Fibroblast of peridontal ligament (primary cell): ENCODE measurements around the gene RGS14.
A peak's percentile ranks its signal among the peaks of the same experiment; 100 is the strongest.

Source experiments
- DNase-seq: peaks from one replicate; pipeline ENCODE4 v3.0.0-alpha.2; 2010; ENCODE audit errors: extremely low read depth

RGS14 gene

GRCh38 chr5:177378884-177379883, 21.5 kb downstream of the RGS14 start:
- peak; percentile 51 for DNase-seq

GRCh38 chr5:177380805-177381126, 23.0 kb downstream of the RGS14 start:
- DNase-seq, result no peak

GRCh38 chr5:177382423-177383029, 24.8 kb downstream of the RGS14 start:
- DNase-seq, result peak; percentile 45

GRCh38 chr5:177383181-177383580, 25.5 kb downstream of the RGS14 start:
- no peak for DNase-seq

GRCh38 chr5:177384134-177384533, 26.4 kb downstream of the RGS14 start, which contains the start of gene SLC34A1:
TSS of gene SLC34A1 (plus strand) at chr5:177384434. CDS start at chr5:177385742, 1,308 bp downstream.
- no peak for DNase-seq

GRCh38 chr5:177385720-177386119, 28.0 kb downstream of the RGS14 start:
- no peak for DNase-seq

GRCh38 chr5:177386542-177386941, 28.8 kb downstream of the RGS14 start:
- DNase-seq, result no peak

- DNase-seq, result no peak
Observed at GRCh38 chr5:177387405-177387804, 29.7 kb downstream of the RGS14 start.

- DNase-seq, result no peak
Observed at GRCh38 chr5:177388521-177389052, 30.9 kb downstream of the RGS14 start.

GRCh38 chr5:177389241-177390169, 31.8 kb downstream of the RGS14 start:
- DNase-seq, result peak; percentile 89

- peak; percentile 79 for DNase-seq
Observed at GRCh38 chr5:177390363-177391300, 32.9 kb downstream of the RGS14 start.

- no peak for DNase-seq
Observed at GRCh38 chr5:177392765-177393164, 35.0 kb downstream of the RGS14 start.

- no peak for DNase-seq
Observed at GRCh38 chr5:177393206-177393765, 35.6 kb downstream of the RGS14 start.

GRCh38 chr5:177393990-177394389, 36.3 kb downstream of the RGS14 start:
- DNase-seq, result no peak

- DNase-seq, result no peak
Observed at GRCh38 chr5:177396078-177396477, 38.4 kb downstream of the RGS14 start.

GRCh38 chr5:177396807-177397206, 39.1 kb downstream of the RGS14 start:
- DNase-seq, result no peak

- no peak for DNase-seq
Observed at GRCh38 chr5:177397875-177398390, 40.2 kb downstream of the RGS14 start.

GRCh38 chr5:177399997-177400868, 42.5 kb downstream of the RGS14 start, which contains the start of gene PFN3:
TSS of gene PFN3 (minus strand) at chr5:177400661. CDS start at chr5:177400576, 85 bp downstream.
- DNase-seq, result no peak
